ENCODE results near the gene SNX9. TPM values are rescaled to one million over a fixed set of nuclear protein-coding genes. Genes with fewer than 3 reads are reported as not detected.
A peak's percentile ranks its signal among the peaks of the same experiment; 100 is the strongest.

SNX9 gene
- 10.9 and 11.5 TPM in 2 replicates for total RNA-seq (2013; cell fraction: nucleolus; rRNA removed)
- total RNA-seq (2014; rRNA removed) (0.27 and 0.28 TPM in 2 replicates), total RNA-seq (2014; rRNA removed; fragmentation: Illumina TruSeq; extraction: Trizol) (0.28 and 0.36 TPM in 2 replicates), total RNA-seq (2021) (0.64 TPM in 2 replicates), polyA plus RNA-seq (2011; rRNA removed) (2.0 and 2.8 TPM in 2 replicates), polyA plus RNA-seq (2014; fragmentation: Illumina TruSeq; extraction: Trizol) (0.30 and 0.50 TPM in 2 replicates), polyA plus RNA-seq (2014; fragmentation: Nextera tagmentation; extraction: Ambion mirVana) (under 1 TPM; 0.03 to 0.05 TPM), polyA plus RNA-seq (2014; rRNA removed) (0.25 and 0.53 TPM in 2 replicates), polyA plus RNA-seq (2016; fragmentation: Nextera tagmentation; extraction: Ambion mirVana) (under 1 TPM; 0.31 to 0.39 TPM), polyA minus RNA-seq (2011; rRNA and poly(A)+ RNA removed) (1.7 and 1.8 TPM in 2 replicates), Bru-seq, nascent RNA (percentile 69 among the genes with signal in this experiment), BruChase-seq, experiment 1, labeled RNA remaining after a 6-hour chase (percentile 54 among the genes with signal in this experiment), BruChase-seq, experiment 2, labeled RNA remaining after a 2-hour chase (percentile 55 among the genes with signal in this experiment)
- 2.0 TPM for polyA plus RNA-seq (2011; ENCODE audit: low read depth)
- polyA plus RNA-seq (2011; cell fraction: cytosol; rRNA removed), result 1.3 and 1.7 TPM in 2 replicates
- polyA plus RNA-seq (2011; cell fraction: nucleus; rRNA removed), result 1.8 and 2.4 TPM in 2 replicates
- 2.6 and 5.2 TPM in 2 replicates for polyA plus RNA-seq (2012)
- polyA minus RNA-seq (2011; cell fraction: cytosol; rRNA and poly(A)+ RNA removed), result 1.0 and 1.9 TPM in 2 replicates
- polyA minus RNA-seq (2011; cell fraction: nucleus; rRNA and poly(A)+ RNA removed), result 0.96 and 0.97 TPM in 2 replicates
- long read RNA-seq, experiment 1, full-length matches to known transcripts, result 4 of 4 reads
- long read RNA-seq, experiment 1, partial matches to known transcripts, result 0 of 4 reads
- long read RNA-seq, experiment 1, other reads (novel, unspliced or antisense), result 0 of 4 reads
- long read RNA-seq, experiment 2, full-length matches to known transcripts, result 2 of 12 reads
- long read RNA-seq, experiment 2, partial matches to known transcripts, result 5 of 12 reads
- long read RNA-seq, experiment 2, other reads (novel, unspliced or antisense), result 5 of 12 reads

GRCh38 chr6:157823001-157823527 lies at the start of gene SNX9:
SNX9 (plus strand) TSS chr6:157823246; CDS start chr6:157823435, 189 bp downstream.
- Histone ChIP-seq H4K20me1 (ENCODE audit: control insufficient read depth, insufficient read depth) (no peaks in the 10 kb centered on the region), H3K36me3 (ENCODE audit: control insufficient read depth in 2 of 2, insufficient read depth in 2 of 2, low read length in 1 of 2) (no peaks in the 10 kb centered on the region), H3K27ac (ENCODE audit: control insufficient read depth, insufficient read depth) (no peak within 1 kb of the TSS), H2AFZ (ENCODE audit: control insufficient read depth, low read depth, low read length) (peak within 1 kb of the TSS; percentile 44), H3K79me2 (ENCODE audit: control insufficient read depth, insufficient read depth, low read length) (no peaks in the 10 kb centered on the region), H3K9me3 (replicated peaks; ENCODE audit: control insufficient read depth, insufficient read depth, low read length) (no peaks in the 10 kb centered on the region; the same call in 1 of the 3 replicates), H3K27me3 (replicated peaks in 1 of 2; ENCODE audit: control insufficient read depth in 2 of 2, insufficient read depth in 2 of 2, low read length in 1 of 2) (peaks cover 0 to 24% of the 10 kb centered on the region in 2 experiments; a peak in 2 of 4 replicates), H3K4me3 (peak within 1 kb of the TSS; percentile 65), H3K4me1 (ENCODE audit: control insufficient read depth, insufficient read depth, low read length) (no peaks in the 10 kb centered on the region; the same call in 1 of the 2 replicates), H3K9ac (ENCODE audit: control insufficient read depth, insufficient read depth, low read length) (peak within 1 kb of the TSS; percentile 54), H3K4me2 (ENCODE audit: control insufficient read depth, insufficient read depth) (peak within 1 kb of the TSS; percentile 89)
- BruUV-seq (replicated peaks), result no TSS peak
- DNase-seq (ENCODE audit: low read depth, low spot score) (no peak), ATAC-seq (peak; percentile 72), FAIRE-seq (no peak)
- intact Hi-C loops (cut with micrococcal nuclease; ENCODE audit: unreplicated experiment) (no loop called here), in situ Hi-C loops (cut with MboI) (no loop called here)
- WGBS (ENCODE audit: insufficient coverage, insufficient replicate concordance, low lambda C conversion rate, missing lambda C conversion rate), result 0% methylated on average over 25 of the region's 92 CpGs
- CTCF ChIA-PET, result no interaction called here
- SMC1A ChIA-PET (ENCODE audit: uncharacterized antibody, unreplicated experiment), result no interaction called here
- POLR2A ChIA-PET, result no interaction called here
- RAD21 ChIA-PET (ENCODE audit: unreplicated experiment), result no interaction called here
- peak; percentile 18; the same call in 1 of the 2 replicates for TF ChIP-seq LARP7 (IDR thresholded peaks at IDR 0.05)
- peak in 1 of 2 experiments; percentile 60; a peak in 2 of 4 replicates for TF ChIP-seq BHLHE40 (IDR thresholded peaks at IDR 0.05; ENCODE audit: borderline replicate concordance in 1 of 2, low read depth in 2 of 2, low read length in 1 of 2)
- TF ChIP-seq ZNF687 (IDR thresholded peaks at IDR 0.05), result peak; percentile 53; the same call in 1 of the 2 replicates
- TF ChIP-seq BACH1 (IDR thresholded peaks at IDR 0.05; ENCODE audit: borderline replicate concordance), result 0 out of 2 replicates have a peak, but pooled peaks have one; percentile 38
- TF ChIP-seq JUNB (IDR thresholded peaks at IDR 0.05), result no peak
- TF ChIP-seq POLR2A (IDR thresholded peaks at IDR 0.05; ENCODE audit: low read depth, low read length), result peak; percentile 58
- TF ChIP-seq ZNF592 (IDR thresholded peaks at IDR 0.05), result 0 out of 2 replicates have a peak, but pooled peaks have one; percentile 43
- no peak for TF ChIP-seq SUZ12 (IDR thresholded peaks at IDR 0.05; ENCODE audit: unreplicated experiment)
- peak; percentile 29; the same call in 1 of the 2 replicates for TF ChIP-seq SMARCA5 (IDR thresholded peaks at IDR 0.05)
- peak in 1 of 2 experiments; percentile 22; a peak in 1 of 3 replicates for TF ChIP-seq EGR1 (IDR thresholded peaks at IDR 0.05; ENCODE audit: borderline replicate concordance in 1 of 2, low read depth in 2 of 2, low read length in 2 of 2)
- no peak for TF ChIP-seq CHD4 (IDR thresholded peaks at IDR 0.05)
